Right ventricle myocardium inferior (tissue), 1 donor: ENCODE data around the gene GNA14. TPM values are rescaled to one million over a fixed set of nuclear protein-coding genes. Genes with fewer than 3 reads are reported as not detected.
A peak's percentile ranks its signal among the peaks of the same experiment; 100 is the strongest.
"Not testable (repeated sequence)": the region's sequence is repeated elsewhere in the genome, so short reads cannot be mapped to it uniquely, and the experiment has no call there.

Source experiments
- ATAC-seq: fragments of 200-7000 bp; cut with Tn5 transposase; one replicate; pipeline ENCODE4 v1.9.1; 2020; ENCODE audit warnings: mild to moderate bottlenecking, moderate library complexity
- DNase-seq: peaks from one replicate; pipeline ENCODE4 v3.0.0; 2021; ENCODE audit errors: missing footprints
- intact Hi-C: fragments of 100-400 bp; cut with DNase I; formaldehyde crosslinking; loops from one replicate; pipeline ENCODE4 v1.11.0; 2022
- total RNA-seq: library from RNA; stranded (reverse); fragmentation: NEBNext Ultra II Directional; extraction: Animal tissue kit (Norgen Biotek cat#: 25700); gene quantifications from one replicate; pipeline ENCODE4 v1.2.1, GENCODE V29; 2021
- donor health status: DM: no; HTN: yes; CAD: no; lungs with severe emphysema.

Gene GNA14
- total RNA-seq, 1 donor from 2014 or later = 2.6 TPM

- intact Hi-C loops = loop anchor here (5.0 kb wide), 2 partner anchors 84 to 134 kb away; partner anchors contain the start of gene GNA14
- DNase-seq = no peak
- no peak for ATAC-seq
Observed at GRCh38 chr9:77513457-77513856, 134.7 kb downstream of the GNA14 start.

- DNase-seq (no peak), ATAC-seq (no peak)
- intact Hi-C loops = loop anchor here (5.0 kb wide), 2 partner anchors 84 to 134 kb away; partner anchors contain the start of gene GNA14
Observed at GRCh38 chr9:77512876-77513275, 135.2 kb downstream of the GNA14 start.

GRCh38 chr9:77511525-77511924, 136.6 kb downstream of the GNA14 start:
- no peak for ATAC-seq
- DNase-seq = no peak
- intact Hi-C loops = loop anchor here (5.0 kb wide), 2 partner anchors 86 to 136 kb away; partner anchors contain the start of gene GNA14

- ATAC-seq (peak; percentile 18), DNase-seq (no peak)
- intact Hi-C loops = loop anchor here (5.0 kb wide), 2 partner anchors 87 to 137 kb away; partner anchors contain the start of gene GNA14
Observed at GRCh38 chr9:77510666-77511065, 137.5 kb downstream of the GNA14 start.

GRCh38 chr9:77508396-77508795, 139.7 kb downstream of the GNA14 start:
- DNase-seq (no peak), ATAC-seq (no peak)
- intact Hi-C loops = no loop called here

- DNase-seq (no peak), ATAC-seq (peak; percentile 63)
- intact Hi-C loops = no loop called here
Observed at GRCh38 chr9:77507212-77507961, 140.7 kb downstream of the GNA14 start.

GRCh38 chr9:77505232-77505631, 142.9 kb downstream of the GNA14 start:
- DNase-seq = no peak

GRCh38 chr9:77502568-77502967, 145.6 kb downstream of the GNA14 start:
- DNase-seq (no peak), ATAC-seq (no peak)
- intact Hi-C loops = no loop called here

More at GRCh38 chr9:77505232-77505631, 142.9 kb downstream of the GNA14 start:
- ATAC-seq = no peak
- intact Hi-C loops = no loop called here

GRCh38 chr9:77498891-77499290, 149.2 kb downstream of the GNA14 start:
- ATAC-seq = peak; percentile 80
- no peak for DNase-seq
- intact Hi-C loops = no loop called here

GRCh38 chr9:77497322-77498198, 150.6 kb downstream of the GNA14 start:
- intact Hi-C loops = no loop called here
- DNase-seq (no peak), ATAC-seq (no peak)

GRCh38 chr9:77495834-77496671, 152.1 kb downstream of the GNA14 start:
- DNase-seq (no peak), ATAC-seq (peak; percentile 80)

GRCh38 chr9:77490279-77490678, 157.8 kb downstream of the GNA14 start:
- DNase-seq, ATAC-seq, intact Hi-C loops: not testable (repeated sequence)

More at GRCh38 chr9:77495834-77496671, 152.1 kb downstream of the GNA14 start:
- intact Hi-C loops = no loop called here

- DNase-seq, intact Hi-C loops, ATAC-seq: not testable (repeated sequence)
Observed at GRCh38 chr9:77489405-77490163, 158.5 kb downstream of the GNA14 start.

- intact Hi-C loops = no loop called here
- ATAC-seq (no peak), DNase-seq (no peak)
Observed at GRCh38 chr9:77488439-77489126, 159.5 kb downstream of the GNA14 start.

GRCh38 chr9:77486968-77487367, 161.2 kb downstream of the GNA14 start:
- ATAC-seq = no peak
- intact Hi-C loops = no loop called here
- no peak for DNase-seq

- DNase-seq (no peak), ATAC-seq (no peak)
- intact Hi-C loops = no loop called here
Observed at GRCh38 chr9:77486463-77486862, 161.7 kb downstream of the GNA14 start.
